ENCODE data around the gene ADAMTS7. TPM values are rescaled to one million over a fixed set of nuclear protein-coding genes. Genes with fewer than 3 reads are reported as not detected.

ADAMTS7 gene
- total and polyA plus RNA-seq, 8 donors = 0.31 to 102 (median 2.3) TPM

- Histone ChIP-seq H3K4me3 (peak overlapping the region in 1 of 4 donors; percentile 8), H3K9me3 (no peaks in the 10 kb centered on the region), H3K27me3 (peaks cover 0 to 20% (median 15%) of the 10 kb centered on the region in 3 donors), H3K4me1 (no peaks in the 10 kb centered on the region), H3K27ac (no peak overlapping the region), H3K36me3 (no peaks in the 10 kb centered on the region)
- no peak for TF ChIP-seq EP300 (IDR thresholded peaks at IDR 0.05)
- TF ChIP-seq, protein P1, sequence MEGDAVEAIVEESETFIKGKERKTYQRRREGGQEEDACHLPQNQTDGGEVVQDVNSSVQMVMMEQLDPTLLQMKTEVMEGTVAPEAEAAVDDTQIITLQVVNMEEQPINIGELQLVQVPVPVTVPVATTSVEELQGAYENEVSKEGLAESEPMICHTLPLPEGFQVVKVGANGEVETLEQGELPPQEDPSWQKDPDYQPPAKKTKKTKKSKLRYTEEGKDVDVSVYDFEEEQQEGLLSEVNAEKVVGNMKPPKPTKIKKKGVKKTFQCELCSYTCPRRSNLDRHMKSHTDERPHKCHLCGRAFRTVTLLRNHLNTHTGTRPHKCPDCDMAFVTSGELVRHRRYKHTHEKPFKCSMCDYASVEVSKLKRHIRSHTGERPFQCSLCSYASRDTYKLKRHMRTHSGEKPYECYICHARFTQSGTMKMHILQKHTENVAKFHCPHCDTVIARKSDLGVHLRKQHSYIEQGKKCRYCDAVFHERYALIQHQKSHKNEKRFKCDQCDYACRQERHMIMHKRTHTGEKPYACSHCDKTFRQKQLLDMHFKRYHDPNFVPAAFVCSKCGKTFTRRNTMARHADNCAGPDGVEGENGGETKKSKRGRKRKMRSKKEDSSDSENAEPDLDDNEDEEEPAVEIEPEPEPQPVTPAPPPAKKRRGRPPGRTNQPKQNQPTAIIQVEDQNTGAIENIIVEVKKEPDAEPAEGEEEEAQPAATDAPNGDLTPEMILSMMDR (IDR thresholded peaks at IDR 0.05) = no peak
- 79 to 84% (median 81%) methylated on average over 70 to 73 of the region's 73 CpGs for WGBS, 5 donors
- intact Hi-C loops (cut with DNase I; ENCODE audit: low total_unique reads) = no loop called here
- no peak for DNase-seq
These were observed 20.3 kb upstream of the ADAMTS7 start for GRCh38 chr15:78831229-78832207.

DNA sequence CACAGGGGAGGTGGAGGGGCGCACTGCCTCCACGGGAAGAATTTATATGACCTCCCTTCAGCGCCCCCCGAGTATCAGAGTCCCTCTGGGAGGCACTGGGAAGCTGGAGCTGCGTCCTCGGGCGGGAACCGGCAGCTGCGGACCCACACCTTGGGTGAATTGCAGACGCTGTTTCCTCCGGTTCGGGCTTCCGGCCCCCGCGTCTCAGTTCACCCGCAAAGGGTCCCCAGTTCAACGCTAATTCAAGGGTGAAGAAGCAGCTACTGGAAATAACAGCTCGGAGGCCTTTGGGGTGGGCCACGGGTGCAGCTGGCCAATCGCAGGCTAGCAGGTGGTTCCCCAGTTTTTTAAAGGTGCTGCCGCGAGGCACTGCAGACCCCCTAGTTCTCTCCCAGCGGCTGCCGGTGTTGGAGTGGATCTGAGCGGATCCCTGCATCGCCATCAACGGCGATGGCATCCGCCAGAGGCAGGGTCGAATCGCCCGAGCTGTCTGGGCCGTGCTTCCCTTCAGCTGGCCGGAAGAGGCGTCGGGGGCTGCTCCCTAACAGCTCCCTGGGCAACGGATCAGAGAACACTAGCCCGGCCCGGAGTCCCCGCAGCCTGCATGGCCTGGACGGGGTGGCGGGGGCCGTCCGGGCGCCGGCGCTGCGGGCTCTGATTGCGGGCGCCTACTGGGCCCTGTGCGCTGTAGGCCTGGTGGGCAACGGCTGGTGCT is 19.4 kb upstream of the ADAMTS7 start:
- intact Hi-C loops (cut with DNase I; ENCODE audit: low total_unique reads) = no loop called here
- Histone ChIP-seq H3K9me3 (no peaks in the 10 kb centered on the region), H3K27me3 (peaks cover 0 to 20% (median 15%) of the 10 kb centered on the region in 3 donors), H3K27ac (no peak overlapping the region), H3K4me1 (peaks cover 0 to 3% (median 1%) of the 10 kb centered on the region in 4 donors), H3K4me3 (peak overlapping the region in 2 of 4 donors; percentile 5 to 8), H3K36me3 (no peaks in the 10 kb centered on the region)
- DNase-seq = peak in 1 of 2 donors; percentile 63
- WGBS, 5 donors = 32 to 49% (median 34%) methylated on average over 25 to 52 of the region's 52 CpGs
- no peak for TF ChIP-seq POLR2AphosphoS5 (IDR thresholded peaks at IDR 0.05)
- no peak for TF ChIP-seq POLR2A (IDR thresholded peaks at IDR 0.05)
- TF ChIP-seq, protein P1 (IDR thresholded peaks at IDR 0.05) = no peak

DNA sequence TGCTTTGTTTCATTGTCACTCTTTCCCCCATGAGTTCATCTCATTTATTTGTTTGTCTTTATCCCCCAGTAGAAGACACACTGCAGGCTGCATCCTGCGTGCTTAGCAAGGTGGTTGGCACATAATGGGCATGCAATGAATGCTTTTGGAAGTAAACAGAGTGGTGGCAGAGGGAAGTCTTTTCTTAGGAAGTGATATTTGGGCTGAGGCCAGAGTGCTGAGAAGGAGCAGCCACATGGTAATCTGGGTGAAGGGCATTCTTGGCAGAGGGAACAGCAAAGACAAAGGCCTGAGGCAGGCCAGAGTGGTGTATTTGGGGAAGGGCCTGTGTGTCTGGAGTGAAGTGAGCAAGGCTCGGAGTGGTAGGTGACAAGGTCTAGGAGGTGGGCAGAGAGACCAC is 17.7 kb upstream of the ADAMTS7 start:
- intact Hi-C loops (cut with DNase I; ENCODE audit: low total_unique reads) = no loop called here
- no peak for TF ChIP-seq POLR2A (IDR thresholded peaks at IDR 0.05)
- TF ChIP-seq EP300 (IDR thresholded peaks at IDR 0.05) = no peak
- TF ChIP-seq POLR2AphosphoS5 (IDR thresholded peaks at IDR 0.05) = no peak
- TF ChIP-seq, protein P1 (IDR thresholded peaks at IDR 0.05) = no peak
- no peak for DNase-seq
- Histone ChIP-seq H3K4me1 (peaks cover 0 to 10% (median 4%) of the 10 kb centered on the region in 4 donors), H3K27ac (no peak overlapping the region), H3K4me3 (no peak overlapping the region), H3K27me3 (peaks cover 0 to 20% (median 15%) of the 10 kb centered on the region in 3 donors), H3K9me3 (no peaks in the 10 kb centered on the region), H3K36me3 (no peaks in the 10 kb centered on the region)
- 66 to 81% (median 71%) methylated on average over 2 of the region's 2 CpGs for WGBS, 5 donors

GRCh38 chr15:78822514-78822913 is 11.2 kb upstream of the ADAMTS7 start:
- WGBS, 5 donors = 49 to 61% (median 53%) methylated on average over 3 of the region's 3 CpGs
- TF ChIP-seq, protein P1 (IDR thresholded peaks at IDR 0.05) = no peak
- TF ChIP-seq POLR2AphosphoS5 (IDR thresholded peaks at IDR 0.05) = no peak
- TF ChIP-seq POLR2A (IDR thresholded peaks at IDR 0.05) = no peak
- TF ChIP-seq EP300 (IDR thresholded peaks at IDR 0.05) = no peak
- H3K4me1 ChIP-seq = peaks cover 0 to 10% (median 4%) of the 10 kb centered on the region in 4 donors
- H3K27ac ChIP-seq = no peak overlapping the region
- intact Hi-C loops (cut with DNase I; ENCODE audit: low total_unique reads) = no loop called here
- H3K9me3 ChIP-seq = no peaks in the 10 kb centered on the region
- H3K36me3 ChIP-seq = no peaks in the 10 kb centered on the region
- no peak overlapping the region for H3K4me3 ChIP-seq
- H3K27me3 ChIP-seq = no peaks in the 10 kb centered on the region
- no peak for DNase-seq
